PFSK-1 (cell line): Measurements from ENCODE around the gene SH2D1A.

Source experiments
- FOXP2 ChIP-seq: optimal IDR thresholded peaks from 2 replicates; pipeline ENCODE3; 2011; ENCODE audit warnings: borderline replicate concordance, control low read depth, inconsistent platforms; ENCODE audit not compliant: insufficient read depth; ENCODE audit errors: extremely low read length, extremely low read depth
- POLR2AphosphoS5 ChIP-seq: IDR thresholded peaks from 2 replicates; pipeline ENCODE4 v1.6.1; 2012; ENCODE audit warnings: low read depth, mild to moderate bottlenecking, control low read depth, low read length, moderate library complexity
- SIN3A ChIP-seq: IDR thresholded peaks from 2 replicates; pipeline ENCODE4 v1.6.1; 2012; ENCODE audit warnings: mild to moderate bottlenecking, low read length, moderate library complexity, borderline replicate concordance; ENCODE audit not compliant: insufficient read depth
- TAF1 ChIP-seq: IDR thresholded peaks from 2 replicates; pipeline ENCODE4 v1.6.1; 2012; ENCODE audit warnings: low read length, control low read depth, borderline replicate concordance; ENCODE audit not compliant: insufficient read depth

DNA sequence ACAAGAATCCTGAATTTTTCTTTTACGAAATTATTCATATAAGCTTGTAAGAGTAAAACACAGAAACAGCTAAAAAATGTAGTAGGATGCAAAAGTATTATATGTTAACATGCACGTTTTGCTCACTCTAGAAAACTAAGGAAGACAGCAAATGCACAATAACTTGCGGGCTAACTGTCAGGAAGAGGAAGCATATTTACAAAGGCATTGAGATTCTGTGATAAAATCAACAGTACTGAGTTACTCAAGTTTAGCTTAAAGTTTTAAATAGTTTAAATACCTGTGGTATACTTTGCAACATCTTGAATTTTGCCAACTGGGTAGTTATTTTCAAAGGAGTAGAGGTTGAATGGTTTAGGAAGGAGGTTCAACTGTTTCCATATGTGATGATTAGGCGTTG lies 37.0 kb downstream of the SH2D1A start:
- no peak for TF ChIP-seq FOXP2
- TF ChIP-seq POLR2AphosphoS5, result no peak
- no peak for TF ChIP-seq TAF1
- no peak for TF ChIP-seq SIN3A
